ENCODE data around the gene CCNJ. TPM values are rescaled to one million over a fixed set of nuclear protein-coding genes. Genes with fewer than 3 reads are reported as not detected.
A peak's percentile ranks its signal among the peaks of the same experiment; 100 is the strongest.

The CCNJ gene
- total and polyA plus RNA-seq, 2 donors (not counting 1 experiment from before 2014, with no cell fraction given): 5.6 to 5.7 TPM

DNA sequence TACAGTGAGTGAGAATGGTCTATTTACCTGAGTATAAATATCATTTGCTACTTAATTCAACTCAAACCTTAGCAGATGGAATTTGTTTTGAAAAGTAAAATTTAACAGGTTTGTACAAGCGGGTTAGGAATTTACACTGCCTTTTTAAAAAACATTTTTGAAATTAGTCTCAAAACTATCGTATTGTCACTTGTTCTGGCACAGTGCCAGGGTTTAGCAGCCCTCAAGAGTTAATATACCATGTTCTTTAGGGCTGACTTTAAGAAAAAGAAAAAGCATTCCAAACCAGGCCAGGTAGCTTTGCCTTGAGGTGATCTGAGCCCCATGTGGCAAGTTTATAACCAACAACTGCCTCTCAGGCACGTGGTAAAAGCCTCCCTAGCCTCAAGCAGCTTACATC is 17.8 kb downstream of the CCNJ start:
- no peaks in the 10 kb centered on the region for H3K79me2 ChIP-seq (ENCODE audit: control insufficient read depth, insufficient read depth, low read length)
- no peak overlapping the region for H2AFZ ChIP-seq (ENCODE audit: low read length)
- no peak for DNase-seq (ENCODE audit: low read depth in 2 of 2)
- peaks cover 6% of the 10 kb centered on the region for H3K36me3 ChIP-seq (ENCODE audit: control insufficient read depth, insufficient read depth, low read length)
- no peak overlapping the region for H3K4me2 ChIP-seq (ENCODE audit: extremely low read depth, insufficient read depth, low read length)
- TF ChIP-seq EZH2 (IDR thresholded peaks at IDR 0.05; ENCODE audit: low read length, missing control alignments): no peak
- TF ChIP-seq CTCF (conservative IDR thresholded peaks at IDR 0.05 in 1 of 2, IDR thresholded peaks at IDR 0.05 in 1 of 2; ENCODE audit: low read depth in 1 of 2, low read length in 2 of 2): no peak
- no peaks in the 10 kb centered on the region for H3K27me3 ChIP-seq (ENCODE audit: control insufficient read depth, insufficient read depth, low read length)
- H3K4me1 ChIP-seq (ENCODE audit: control insufficient read depth, extremely low read depth, insufficient read depth, low read length): no peaks in the 10 kb centered on the region
- no peak overlapping the region for H3K27ac ChIP-seq (ENCODE audit: insufficient read depth, low read length)
- H4K20me1 ChIP-seq (ENCODE audit: control insufficient read depth, extremely low read depth, insufficient read depth, low read length): no peaks in the 10 kb centered on the region
- H3K4me3 ChIP-seq (replicated peaks in 1 of 4; ENCODE audit: control extremely low read depth in 1 of 4, insufficient read depth in 1 of 4, low read depth in 3 of 4, low read length in 4 of 4): no peak overlapping the region
- no peaks in the 10 kb centered on the region for H3K9me3 ChIP-seq (ENCODE audit: control insufficient read depth, insufficient read depth, low read depth, low read length)
- no peak overlapping the region for H3K9ac ChIP-seq (ENCODE audit: insufficient read depth, low read length)

DNA sequence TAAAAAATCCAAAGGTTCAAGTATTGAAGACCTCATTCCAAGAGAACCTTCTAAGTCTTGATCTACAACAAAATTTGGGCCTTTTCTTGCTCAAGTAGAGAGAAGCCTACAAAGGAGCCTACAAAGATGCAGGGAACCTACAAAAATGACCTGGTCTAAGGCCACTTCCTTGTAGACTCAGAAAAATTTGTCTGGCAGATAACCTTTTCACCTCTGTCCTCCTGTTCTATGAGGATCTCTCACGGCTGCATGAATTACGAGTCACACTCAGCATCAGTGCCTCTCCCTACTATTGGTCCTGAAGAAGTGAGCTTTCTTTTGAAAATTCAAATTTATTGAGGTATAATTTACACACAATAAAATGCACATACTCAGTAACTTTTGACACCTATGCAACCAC is 29.3 kb downstream of the CCNJ start:
- Histone ChIP-seq H3K4me2 (ENCODE audit: extremely low read depth, insufficient read depth, low read length) (no peak overlapping the region), H3K27ac (ENCODE audit: insufficient read depth, low read length) (no peak overlapping the region), H2AFZ (ENCODE audit: low read length) (no peak overlapping the region), H3K36me3 (ENCODE audit: control insufficient read depth, insufficient read depth, low read length) (no peaks in the 10 kb centered on the region), H3K27me3 (ENCODE audit: control insufficient read depth, insufficient read depth, low read length) (no peaks in the 10 kb centered on the region), H4K20me1 (ENCODE audit: control insufficient read depth, extremely low read depth, insufficient read depth, low read length) (no peaks in the 10 kb centered on the region), H3K4me3 (replicated peaks in 1 of 4; ENCODE audit: control extremely low read depth in 1 of 4, insufficient read depth in 1 of 4, low read depth in 3 of 4, low read length in 4 of 4) (no peak overlapping the region), H3K4me1 (ENCODE audit: control insufficient read depth, extremely low read depth, insufficient read depth, low read length) (peaks cover 3% of the 10 kb centered on the region), H3K79me2 (ENCODE audit: control insufficient read depth, insufficient read depth, low read length) (no peaks in the 10 kb centered on the region), H3K9ac (ENCODE audit: insufficient read depth, low read length) (no peak overlapping the region), H3K9me3 (ENCODE audit: control insufficient read depth, insufficient read depth, low read depth, low read length) (no peaks in the 10 kb centered on the region)
- peak in 1 of 2 donors; percentile 17 for DNase-seq (ENCODE audit: low read depth in 2 of 2)
- TF ChIP-seq EZH2 (IDR thresholded peaks at IDR 0.05; ENCODE audit: low read length, missing control alignments) (no peak), CTCF (conservative IDR thresholded peaks at IDR 0.05 in 1 of 2, IDR thresholded peaks at IDR 0.05 in 1 of 2; ENCODE audit: low read depth in 1 of 2, low read length in 2 of 2) (no peak)

DNA sequence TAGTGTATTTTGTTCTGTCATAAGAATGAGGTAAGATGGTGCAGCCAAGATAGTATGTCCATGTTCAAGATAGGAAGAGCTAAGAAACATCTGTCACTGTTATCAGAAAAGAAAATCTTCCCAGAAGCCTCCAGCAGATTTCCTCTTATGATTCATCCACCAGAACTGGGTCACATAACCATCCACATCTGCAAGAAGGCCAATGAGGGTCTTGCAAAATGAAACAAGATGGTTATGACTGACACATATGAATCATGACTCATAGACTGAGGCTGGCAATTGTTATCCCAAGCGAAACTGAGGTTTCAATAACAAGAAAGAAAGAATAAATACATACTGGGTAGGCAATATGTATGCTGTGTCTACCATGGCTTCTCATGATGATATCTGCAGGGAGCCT is 30.3 kb downstream of the CCNJ start:
- Histone ChIP-seq H3K4me2 (ENCODE audit: extremely low read depth, insufficient read depth, low read length) (no peak overlapping the region), H3K36me3 (ENCODE audit: control insufficient read depth, insufficient read depth, low read length) (no peaks in the 10 kb centered on the region), H3K4me3 (replicated peaks in 1 of 4; ENCODE audit: control extremely low read depth in 1 of 4, insufficient read depth in 1 of 4, low read depth in 3 of 4, low read length in 4 of 4) (no peak overlapping the region), H3K27ac (ENCODE audit: insufficient read depth, low read length) (no peak overlapping the region), H3K9ac (ENCODE audit: insufficient read depth, low read length) (no peak overlapping the region), H3K27me3 (ENCODE audit: control insufficient read depth, insufficient read depth, low read length) (no peaks in the 10 kb centered on the region), H3K79me2 (ENCODE audit: control insufficient read depth, insufficient read depth, low read length) (no peaks in the 10 kb centered on the region), H3K9me3 (ENCODE audit: control insufficient read depth, insufficient read depth, low read depth, low read length) (no peaks in the 10 kb centered on the region), H4K20me1 (ENCODE audit: control insufficient read depth, extremely low read depth, insufficient read depth, low read length) (no peaks in the 10 kb centered on the region), H3K4me1 (ENCODE audit: control insufficient read depth, extremely low read depth, insufficient read depth, low read length) (peaks cover 3% of the 10 kb centered on the region), H2AFZ (ENCODE audit: low read length) (no peak overlapping the region)
- DNase-seq (ENCODE audit: low read depth in 2 of 2): peak; percentile 60 to 64
- TF ChIP-seq EZH2 (IDR thresholded peaks at IDR 0.05; ENCODE audit: low read length, missing control alignments): no peak
